Karpas-422 (cell line): ENCODE data around the gene SKIDA1. TPM values are rescaled to one million over a fixed set of nuclear protein-coding genes. Genes with fewer than 3 reads are reported as not detected.
A peak's percentile ranks its signal among the peaks of the same experiment; 100 is the strongest.

Source experiments
- DNase-seq: peaks from one replicate; pipeline ENCODE4 v3.0.0-alpha.2; 2015
- H2AFZ ChIP-seq: fragments of 200-600 bp; sonication (generic); 2 replicates; pipeline ENCODE4 v1.6.1; 2014; ENCODE audit warnings: antibody characterized with exemption, low read length, mixed read lengths
- H3K27ac ChIP-seq: fragments of 200-600 bp; sonication (generic); 2 replicates; pipeline ENCODE4 v1.5.1; 2014; ENCODE audit warnings: mild to moderate bottlenecking, low read length, moderate library complexity
- H3K27me3 ChIP-seq: fragments of 200-600 bp; sonication (generic); 2 replicates; pipeline ENCODE4 v1.6.1; 2014; ENCODE audit warnings: low read length, mixed read lengths
- H3K36me3 ChIP-seq: fragments of 200-600 bp; sonication (generic); 2 replicates; pipeline ENCODE4 v1.6.1; 2014; ENCODE audit warnings: low read length, mixed read lengths; ENCODE audit not compliant: insufficient read depth
- H3K4me1 ChIP-seq: fragments of 200-600 bp; sonication (generic); 2 replicates; pipeline ENCODE4 v1.6.1; 2014; ENCODE audit warnings: mild to moderate bottlenecking, low read length, mixed read lengths
- H3K4me2 ChIP-seq: fragments of 200-600 bp; sonication (generic); 2 replicates; pipeline ENCODE4 v1.6.1; 2014; ENCODE audit warnings: low read length, low read depth, mild to moderate bottlenecking; ENCODE audit not compliant: poor library complexity, severe bottlenecking
- H3K4me3 ChIP-seq: fragments of 200-600 bp; sonication (generic); 2 replicates; pipeline ENCODE4 v1.5.1; 2014; ENCODE audit warnings: mild to moderate bottlenecking, antibody characterized with exemption, low read length, mixed read lengths
- H3K79me2 ChIP-seq: fragments of 200-600 bp; sonication (generic); 2 replicates; pipeline ENCODE4 v1.6.1; 2014; ENCODE audit warnings: mild to moderate bottlenecking, low read length, mixed read lengths
- H3K9ac ChIP-seq: fragments of 200-600 bp; sonication (generic); 2 replicates; pipeline ENCODE4 v1.6.0; 2014; ENCODE audit warnings: low read length
- H3K9me2 ChIP-seq: fragments of 200-600 bp; sonication (generic), shearing (Covaris generic); replicated peaks from 2 replicates; pipeline ENCODE4 v1.6.0; 2014; ENCODE audit warnings: mild to moderate bottlenecking, low read length, moderate library complexity; ENCODE audit not compliant: insufficient read depth
- H3K9me3 ChIP-seq: fragments of 300-700, 200-600 bp; sonication (generic); 2 replicates; pipeline ENCODE4 v1.6.1; 2014; ENCODE audit warnings: low read length, mixed read lengths
- H4K20me1 ChIP-seq: fragments of 200-600 bp; sonication (generic); 2 replicates; pipeline ENCODE4 v1.6.1; 2014; ENCODE audit warnings: mild to moderate bottlenecking, antibody characterized with exemption, low read length, low read depth; ENCODE audit not compliant: insufficient read depth
- total RNA-seq: library from RNA; depleted of rRNA; stranded (reverse); fragments of >200 nt; shearing (Covaris generic); gene quantifications from 2 replicates; pipeline ENCODE4 v1.2.3, GENCODE V29; 2014; ENCODE audit warnings: low replicate concordance

Gene SKIDA1
- total RNA-seq, 1 experiment from 2014 or later, result 0.22 TPM

- Histone ChIP-seq H4K20me1 (no peaks in the 10 kb centered on the region), H3K27ac (no peak overlapping the region)
These were observed 45.7 kb downstream of the SKIDA1 start for GRCh38 chr10:21479570-21480315.

GRCh38 chr10:21475393-21475792 lies 50.1 kb downstream of the SKIDA1 start:
- no peak overlapping the region for H3K9ac ChIP-seq
- no peaks in the 10 kb centered on the region for H3K9me2 ChIP-seq
- no peak overlapping the region for H3K4me3 ChIP-seq

More at GRCh38 chr10:21479570-21480315, 45.7 kb downstream of the SKIDA1 start:
- Histone ChIP-seq H3K9ac (no peak overlapping the region), H3K9me3 (no peaks in the 10 kb centered on the region), H3K4me1 (no peaks in the 10 kb centered on the region), H3K36me3 (no peaks in the 10 kb centered on the region), H3K4me3 (no peak overlapping the region), H3K79me2 (no peaks in the 10 kb centered on the region), H3K27me3 (no peaks in the 10 kb centered on the region), H3K9me2 (no peaks in the 10 kb centered on the region), H2AFZ (no peak overlapping the region), H3K4me2 (no peak overlapping the region)
- peak; percentile 31 for DNase-seq

DNA sequence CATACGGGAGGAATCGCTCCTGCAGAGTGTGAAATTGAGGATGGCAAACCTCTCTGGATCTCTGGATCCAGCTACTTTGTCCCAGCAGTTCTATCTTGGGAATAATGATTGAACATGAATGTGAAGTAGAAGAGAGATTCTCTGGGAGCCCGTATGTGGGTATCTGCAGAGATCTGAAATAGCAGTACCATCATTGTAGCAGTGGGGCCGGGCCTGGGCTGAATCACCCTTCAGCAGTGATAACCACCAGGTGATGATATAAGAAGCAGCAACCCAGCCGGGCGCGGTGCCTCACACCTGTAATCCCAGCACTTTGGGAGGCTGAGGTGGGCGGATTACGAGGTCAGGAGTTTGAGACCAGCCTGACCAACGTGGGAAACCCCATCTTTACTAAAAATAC lies 51.9 kb downstream of the SKIDA1 start:
- DNase-seq, result no peak
- no peak overlapping the region for H3K9ac ChIP-seq
- H3K4me2 ChIP-seq, result no peak overlapping the region
- H3K36me3 ChIP-seq, result no peaks in the 10 kb centered on the region
- no peak overlapping the region for H3K4me3 ChIP-seq
- no peaks in the 10 kb centered on the region for H3K79me2 ChIP-seq
- no peaks in the 10 kb centered on the region for H3K9me3 ChIP-seq
- no peaks in the 10 kb centered on the region for H3K9me2 ChIP-seq
- H2AFZ ChIP-seq, result no peak overlapping the region
- H3K27me3 ChIP-seq, result no peaks in the 10 kb centered on the region
- H4K20me1 ChIP-seq, result no peaks in the 10 kb centered on the region
- H3K4me1 ChIP-seq, result no peaks in the 10 kb centered on the region
- no peak overlapping the region for H3K27ac ChIP-seq

More at GRCh38 chr10:21475393-21475792, 50.1 kb downstream of the SKIDA1 start:
- Histone ChIP-seq H3K27ac (no peak overlapping the region), H3K9me3 (no peaks in the 10 kb centered on the region), H3K4me2 (no peak overlapping the region), H3K79me2 (no peaks in the 10 kb centered on the region), H4K20me1 (no peaks in the 10 kb centered on the region), H3K27me3 (no peaks in the 10 kb centered on the region), H2AFZ (no peak overlapping the region), H3K4me1 (no peaks in the 10 kb centered on the region), H3K36me3 (no peaks in the 10 kb centered on the region)
- no peak for DNase-seq

DNA sequence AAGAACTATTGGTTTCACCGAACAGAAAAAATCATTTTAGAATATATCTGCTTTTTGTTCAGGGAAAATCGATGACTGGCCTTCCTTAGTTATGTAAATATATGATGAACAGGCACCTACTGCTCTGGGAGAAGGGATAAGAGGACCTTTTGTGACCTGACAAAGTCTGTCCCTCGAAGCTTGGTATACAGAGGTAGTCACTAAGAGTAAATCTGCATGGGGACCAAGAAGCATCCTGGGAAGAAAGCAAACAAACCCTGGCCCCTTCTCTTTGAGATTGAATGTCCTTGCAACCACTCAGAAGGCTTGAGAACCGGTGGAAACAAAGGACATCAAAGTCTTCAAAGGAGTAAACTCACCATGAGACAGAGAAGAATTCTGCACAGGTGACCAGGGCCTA lies 52.3 kb downstream of the SKIDA1 start:
- Histone ChIP-seq H4K20me1 (no peaks in the 10 kb centered on the region), H2AFZ (no peak overlapping the region), H3K9me2 (no peaks in the 10 kb centered on the region), H3K27ac (no peak overlapping the region), H3K9ac (no peak overlapping the region), H3K9me3 (no peaks in the 10 kb centered on the region), H3K79me2 (no peaks in the 10 kb centered on the region), H3K4me3 (no peak overlapping the region), H3K36me3 (no peaks in the 10 kb centered on the region), H3K4me2 (no peak overlapping the region), H3K4me1 (no peaks in the 10 kb centered on the region), H3K27me3 (no peaks in the 10 kb centered on the region)
- DNase-seq, result no peak

DNA sequence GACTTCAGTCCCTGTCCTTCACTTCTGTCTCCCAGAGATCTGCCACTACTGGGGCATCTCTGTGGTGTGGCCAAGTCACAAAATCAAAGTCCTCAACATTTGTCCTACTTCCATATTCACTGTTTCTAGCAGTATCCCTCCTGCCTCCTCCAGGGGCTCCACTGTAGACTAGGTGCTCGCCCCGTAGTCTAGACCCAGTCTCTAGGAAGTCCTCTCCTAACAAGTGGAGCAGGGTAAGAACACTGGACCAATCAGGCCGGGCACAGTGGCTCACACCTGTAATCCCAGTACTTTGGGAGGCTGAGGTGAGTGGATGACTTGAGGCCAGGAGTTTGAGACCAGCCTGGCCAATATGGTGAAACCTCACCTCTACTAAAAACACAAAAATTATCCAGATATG lies 57.4 kb downstream of the SKIDA1 start:
- Histone ChIP-seq H3K9me2 (no peaks in the 10 kb centered on the region), H3K9ac (no peak overlapping the region), H2AFZ (no peak overlapping the region), H3K9me3 (no peaks in the 10 kb centered on the region), H4K20me1 (no peaks in the 10 kb centered on the region), H3K79me2 (no peaks in the 10 kb centered on the region), H3K4me3 (no peak overlapping the region), H3K27me3 (no peaks in the 10 kb centered on the region), H3K4me1 (no peaks in the 10 kb centered on the region), H3K36me3 (no peaks in the 10 kb centered on the region), H3K4me2 (no peak overlapping the region), H3K27ac (no peak overlapping the region)
- no peak for DNase-seq

DNA sequence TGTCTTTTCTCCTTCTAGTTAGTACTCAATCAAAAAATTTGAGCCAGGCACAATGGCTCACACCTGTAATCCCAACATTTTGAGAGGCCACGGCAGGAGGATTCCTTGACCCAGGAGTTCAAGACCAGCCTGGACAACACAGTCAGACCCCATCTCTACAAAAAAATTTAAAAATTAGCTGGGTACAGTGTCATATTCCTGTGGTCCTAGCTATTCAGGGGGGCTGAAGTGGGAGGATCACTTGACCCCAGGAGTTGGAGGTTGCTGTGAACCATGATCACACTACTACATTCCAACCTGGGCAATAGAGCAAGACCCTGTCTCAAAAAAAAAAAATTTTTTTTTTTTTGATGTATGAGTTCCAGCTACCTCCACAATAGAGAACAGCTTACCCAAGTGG lies 57.8 kb downstream of the SKIDA1 start:
- H3K36me3 ChIP-seq, result no peaks in the 10 kb centered on the region
- no peak overlapping the region for H3K4me2 ChIP-seq
- H4K20me1 ChIP-seq, result no peaks in the 10 kb centered on the region
- H3K9me3 ChIP-seq, result no peaks in the 10 kb centered on the region
- no peak overlapping the region for H2AFZ ChIP-seq
- H3K4me1 ChIP-seq, result no peaks in the 10 kb centered on the region
- H3K4me3 ChIP-seq, result no peak overlapping the region
- DNase-seq, result no peak
- no peaks in the 10 kb centered on the region for H3K9me2 ChIP-seq
- H3K27ac ChIP-seq, result no peak overlapping the region
- no peaks in the 10 kb centered on the region for H3K27me3 ChIP-seq
- no peaks in the 10 kb centered on the region for H3K79me2 ChIP-seq
- H3K9ac ChIP-seq, result no peak overlapping the region

- no peak overlapping the region for H3K9ac ChIP-seq
- H3K4me2 ChIP-seq, result no peak overlapping the region
- H3K9me3 ChIP-seq, result no peaks in the 10 kb centered on the region
- H4K20me1 ChIP-seq, result no peaks in the 10 kb centered on the region
- no peak for DNase-seq
- H3K4me1 ChIP-seq, result no peaks in the 10 kb centered on the region
- H3K36me3 ChIP-seq, result no peaks in the 10 kb centered on the region
- H2AFZ ChIP-seq, result no peak overlapping the region
- H3K79me2 ChIP-seq, result no peaks in the 10 kb centered on the region
- H3K9me2 ChIP-seq, result no peaks in the 10 kb centered on the region
- no peak overlapping the region for H3K4me3 ChIP-seq
- H3K27me3 ChIP-seq, result no peaks in the 10 kb centered on the region
- no peak overlapping the region for H3K27ac ChIP-seq
These were observed 61.3 kb downstream of the SKIDA1 start for GRCh38 chr10:21464134-21464533.
